Adrenal gland (tissue), 5 donors: ENCODE data around the gene RAD9A.
A peak's percentile ranks its signal among the peaks of the same experiment; 100 is the strongest.

ENCODE experiments used
- POLR2A ChIP-seq, 2 donors: fragments of 450-650 bp; IDR thresholded peaks; one replicate each; pipeline ENCODE4 v1.6.1; 2017; ENCODE audit warnings: antibody characterized with exemption in 2 of 2, mild to moderate bottlenecking in 2 of 2, moderate library complexity in 1 of 2
- TF ChIP-seq, protein P1 (sequence below), 6 experiments: fragments of 450-650 bp in 4 of 6; fragments of 200-600 bp in 2 of 6; sonication (generic) in 1 of 6; IDR thresholded peaks; 1 replicate in 5 of 6; 2 replicates in 1 of 6; pipeline versions ENCODE4 v1.5.1 to v1.8.0; 2016 to 2021; ENCODE audit warnings: antibody characterized with exemption in 6 of 6, mild to moderate bottlenecking in 2 of 6, moderate library complexity in 1 of 6
- donor health status: DM: no; HTN: no; CAD: no.

DNA sequence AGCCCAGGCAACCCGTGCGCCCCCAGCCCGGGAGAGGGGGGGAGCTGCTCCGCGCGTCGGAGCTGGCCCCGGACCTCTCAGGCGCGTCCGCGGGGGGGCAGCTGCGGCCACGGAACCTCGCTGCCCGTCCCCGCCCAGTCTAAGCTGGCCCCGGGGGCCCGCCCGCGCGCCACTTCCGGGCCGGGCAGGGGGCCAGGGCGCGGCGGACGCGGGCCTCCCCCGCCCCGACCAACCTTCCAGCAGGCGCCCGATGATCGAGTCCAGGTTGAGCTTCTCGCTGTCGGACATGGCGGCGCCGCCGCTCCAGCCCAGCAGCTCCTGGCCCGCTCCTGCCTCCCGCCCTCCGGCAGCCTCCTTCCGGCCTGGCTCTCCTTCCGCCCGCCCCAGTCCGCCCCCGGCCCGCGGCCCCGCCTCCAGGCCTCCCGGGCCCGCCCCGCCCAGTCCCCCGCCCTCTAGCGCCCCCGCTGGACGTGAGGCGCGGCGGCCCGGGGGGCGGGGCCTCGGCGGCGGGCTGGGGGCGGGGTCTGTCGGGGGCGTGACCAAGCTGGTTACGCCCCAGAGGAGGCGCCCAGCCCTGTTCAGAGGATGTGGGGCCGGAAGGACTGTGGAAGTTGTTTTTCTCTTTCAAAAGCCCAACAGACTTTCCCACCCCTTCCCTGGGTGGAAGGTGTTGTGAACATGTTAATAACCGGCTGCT is 9.9 kb downstream of the RAD9A start, which contains the start of gene PPP1CA:
- peak; percentile 57 to 76 for TF ChIP-seq POLR2A (IDR thresholded peaks at IDR 0.05)
- TF ChIP-seq, protein P1, sequence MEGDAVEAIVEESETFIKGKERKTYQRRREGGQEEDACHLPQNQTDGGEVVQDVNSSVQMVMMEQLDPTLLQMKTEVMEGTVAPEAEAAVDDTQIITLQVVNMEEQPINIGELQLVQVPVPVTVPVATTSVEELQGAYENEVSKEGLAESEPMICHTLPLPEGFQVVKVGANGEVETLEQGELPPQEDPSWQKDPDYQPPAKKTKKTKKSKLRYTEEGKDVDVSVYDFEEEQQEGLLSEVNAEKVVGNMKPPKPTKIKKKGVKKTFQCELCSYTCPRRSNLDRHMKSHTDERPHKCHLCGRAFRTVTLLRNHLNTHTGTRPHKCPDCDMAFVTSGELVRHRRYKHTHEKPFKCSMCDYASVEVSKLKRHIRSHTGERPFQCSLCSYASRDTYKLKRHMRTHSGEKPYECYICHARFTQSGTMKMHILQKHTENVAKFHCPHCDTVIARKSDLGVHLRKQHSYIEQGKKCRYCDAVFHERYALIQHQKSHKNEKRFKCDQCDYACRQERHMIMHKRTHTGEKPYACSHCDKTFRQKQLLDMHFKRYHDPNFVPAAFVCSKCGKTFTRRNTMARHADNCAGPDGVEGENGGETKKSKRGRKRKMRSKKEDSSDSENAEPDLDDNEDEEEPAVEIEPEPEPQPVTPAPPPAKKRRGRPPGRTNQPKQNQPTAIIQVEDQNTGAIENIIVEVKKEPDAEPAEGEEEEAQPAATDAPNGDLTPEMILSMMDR (IDR thresholded peaks at IDR 0.05) = peak in 3 of 6 experiments; percentile 15 to 65 (median 34)
